H1 (cell line): ENCODE data around the gene ASB7. TPM values are rescaled to one million over a fixed set of nuclear protein-coding genes. Genes with fewer than 3 reads are reported as not detected.

Source experiments
- CTCF ChIA-PET: fragments of 300-600 bp; sonication (Branson Sonifier 250); formaldehyde crosslinking; loops from one replicate; lab custom pipeline; 2021; ENCODE audit not compliant: partially characterized antibody; lab: Charles Lee
- POLR2A ChIA-PET: fragments of 300-600 bp; sonication (Branson Sonifier 250); formaldehyde crosslinking; loops from one replicate; lab custom pipeline; 2021; ENCODE audit warnings: inconsistent platforms; ENCODE audit not compliant: partially characterized antibody; lab: Charles Lee
- DNase-seq, 2 experiments: peaks; one replicate each; pipeline versions ENCODE4 v3.0.0 to v3.0.0-alpha.2; 2010 to 2022; ENCODE audit warnings: low spot score in 2 of 2, low read depth in 1 of 2, mixed read lengths in 1 of 2
- FAIRE-seq: peaks from 2 replicates; lab custom pipeline; 2011; peaks lifted over from hg19 to GRCh38; lab: Jason Lieb, UNC
- H2AFZ ChIP-seq: 2 replicates; pipeline ENCODE4 v1.8.1; 2012; ENCODE audit warnings: low read length, inconsistent platforms
- H2AK5ac ChIP-seq: 2 replicates; pipeline ENCODE4 v1.6.1; 2013; ENCODE audit warnings: low read depth, low read length
- H2BK120ac ChIP-seq: replicated peaks from 2 replicates; pipeline ENCODE3; 2013; ENCODE audit warnings: low read depth, low read length, inconsistent platforms
- H2BK12ac ChIP-seq: 2 replicates; pipeline ENCODE4 v1.6.1; 2013; ENCODE audit warnings: low read depth, low read length
- H2BK15ac ChIP-seq: 2 replicates; pipeline ENCODE4 v1.6.1; 2013; ENCODE audit warnings: low read length
- H2BK20ac ChIP-seq: 2 replicates; pipeline ENCODE4 v1.6.1; 2013; ENCODE audit warnings: low read length
- H2BK5ac ChIP-seq: 2 replicates; pipeline ENCODE4 v1.6.1; 2013; ENCODE audit warnings: low read depth, low read length
- H3K14ac ChIP-seq: 2 replicates; pipeline ENCODE4 v1.6.1; 2013; ENCODE audit warnings: inconsistent platforms; ENCODE audit not compliant: insufficient read length
- H3K18ac ChIP-seq: 2 replicates; pipeline ENCODE4 v1.6.1; 2013; ENCODE audit warnings: low read length; ENCODE audit errors: extremely low read depth
- H3K23ac ChIP-seq: 2 replicates; pipeline ENCODE4 v1.6.1; 2013; ENCODE audit warnings: inconsistent platforms; ENCODE audit not compliant: insufficient read length
- H3K23me2 ChIP-seq: 2 replicates; pipeline ENCODE4 v1.6.1; 2013; ENCODE audit warnings: low read depth, low read length
- H3K27ac ChIP-seq: 2 replicates; pipeline ENCODE4 v1.6.1; 2011; ENCODE audit warnings: low read depth, low read length, inconsistent platforms
- H3K27me3 ChIP-seq, 4 experiments: replicated peaks in 1 of 4; 1 replicate in 1 of 4; 2 replicates in 3 of 4; pipeline versions ENCODE4 v1.6.1 to v1.8.1; 2011 to 2013; ENCODE audit warnings: low read length in 3 of 4, mild to moderate bottlenecking in 3 of 4, inconsistent platforms in 2 of 4, mixed read lengths in 2 of 4, moderate library complexity in 1 of 4; ENCODE audit not compliant: control insufficient read depth in 3 of 4, insufficient read depth in 3 of 4; ENCODE audit errors: extremely low read depth in 1 of 4
- H3K36me3 ChIP-seq, 4 experiments: 2 replicates each; pipeline versions ENCODE4 v1.6.1 to v1.8.1; 2011 to 2013; ENCODE audit warnings: mild to moderate bottlenecking in 4 of 4, low read length in 3 of 4, moderate library complexity in 2 of 4, control low read depth in 1 of 4, inconsistent platforms in 1 of 4; ENCODE audit not compliant: insufficient read depth in 4 of 4, control insufficient read depth in 2 of 4
- H3K4ac ChIP-seq: replicated peaks from 2 replicates; pipeline ENCODE3; 2013; ENCODE audit warnings: low read length, low read depth, mixed read lengths, inconsistent platforms; ENCODE audit not compliant: insufficient read length
- H3K4me1 ChIP-seq, 4 experiments: replicated peaks in 1 of 4; 1 replicate in 1 of 4; 2 replicates in 3 of 4; pipeline versions ENCODE4 v1.6.1 to v1.8.1; 2011 to 2013; ENCODE audit warnings: low read length in 3 of 4, inconsistent platforms in 2 of 4, mixed read lengths in 1 of 4; ENCODE audit not compliant: insufficient read depth in 4 of 4, control insufficient read depth in 3 of 4
- H3K4me2 ChIP-seq, 2 experiments: 2 replicates each; pipeline versions ENCODE4 v1.6.1 to v1.8.1; 2011 to 2013; ENCODE audit warnings: low read depth in 2 of 2, low read length in 2 of 2, control low read depth in 1 of 2, inconsistent platforms in 1 of 2, mild to moderate bottlenecking in 1 of 2; ENCODE audit not compliant: insufficient read depth in 1 of 2
- H3K4me3 ChIP-seq, 4 experiments: fragments of 200-600, 300-600 bp in 1 of 4; sonication (generic), shearing (Covaris generic), sonication (Bioruptor Twin) in 1 of 4; 2 replicates each; pipeline versions ENCODE4 v1.5.1 to v1.8.1; 2011 to 2016; ENCODE audit warnings: low read length in 4 of 4, low read depth in 3 of 4, control low read depth in 2 of 4, inconsistent platforms in 2 of 4, mild to moderate bottlenecking in 2 of 4, mixed read lengths in 1 of 4, moderate library complexity in 1 of 4; ENCODE audit not compliant: insufficient read depth in 2 of 4; ENCODE audit errors: extremely low read depth in 1 of 4
- H3K56ac ChIP-seq: replicated peaks from 2 replicates; pipeline ENCODE3; 2013; ENCODE audit warnings: low read depth, mild to moderate bottlenecking, mixed read lengths, low read length, inconsistent platforms; ENCODE audit not compliant: insufficient read length
- H3K79me1 ChIP-seq: 2 replicates; pipeline ENCODE4 v1.6.1; 2013; ENCODE audit warnings: low read depth, low read length, control low read depth
- H3K79me2 ChIP-seq, 2 experiments: 2 replicates each; pipeline versions ENCODE4 v1.6.1 to v1.8.1; 2012 to 2013; ENCODE audit warnings: low read length in 2 of 2, mild to moderate bottlenecking in 2 of 2, inconsistent platforms in 1 of 2; ENCODE audit not compliant: insufficient read depth in 2 of 2, control insufficient read depth in 1 of 2
- H3K9ac ChIP-seq, 4 experiments: replicated peaks in 1 of 4; 1 replicate in 1 of 4; 2 replicates in 3 of 4; pipeline versions ENCODE4 v1.6.1 to v1.8.1; 2011 to 2013; ENCODE audit warnings: low read depth in 3 of 4, low read length in 3 of 4, control low read depth in 2 of 4, mild to moderate bottlenecking in 2 of 4, moderate library complexity in 2 of 4, inconsistent platforms in 1 of 4; ENCODE audit errors: extremely low read depth in 1 of 4
- H3K9me3 ChIP-seq, 2 experiments: 2 replicates each; pipeline versions ENCODE4 v1.6.1 to v1.8.1; 2012 to 2013; ENCODE audit warnings: mild to moderate bottlenecking in 2 of 2, moderate library complexity in 2 of 2, control low read depth in 1 of 2, inconsistent platforms in 1 of 2, low read depth in 1 of 2, low read length in 1 of 2, mixed read lengths in 1 of 2; ENCODE audit not compliant: insufficient read depth in 2 of 2
- H4K20me1 ChIP-seq, 2 experiments: replicated peaks in 1 of 2; 2 replicates each; pipeline versions ENCODE3 to v1.8.1; 2011 to 2013; ENCODE audit warnings: inconsistent platforms in 2 of 2, low read length in 2 of 2, mild to moderate bottlenecking in 1 of 2; ENCODE audit not compliant: insufficient read depth in 2 of 2, control insufficient read depth in 1 of 2
- H4K5ac ChIP-seq: 2 replicates; pipeline ENCODE4 v1.6.1; 2013; ENCODE audit warnings: low read length, low read depth, mixed read lengths, inconsistent platforms; ENCODE audit not compliant: insufficient read length
- H4K8ac ChIP-seq: 2 replicates; pipeline ENCODE4 v1.8.0; 2013; ENCODE audit warnings: mild to moderate bottlenecking, moderate library complexity, low read length, inconsistent platforms; ENCODE audit not compliant: insufficient read depth; ENCODE audit errors: extremely low read depth
- H4K91ac ChIP-seq: replicated peaks from 2 replicates; pipeline ENCODE3; 2013; ENCODE audit warnings: low read length, mixed read lengths, inconsistent platforms; ENCODE audit not compliant: insufficient read length
- BCL11A ChIP-seq, 2 experiments: IDR thresholded peaks; one replicate each; pipeline ENCODE4 v1.6.1; 2011; ENCODE audit warnings: low read depth in 2 of 2, low read length in 2 of 2, mild to moderate bottlenecking in 2 of 2
- BRCA1 ChIP-seq: IDR thresholded peaks from 2 replicates; pipeline ENCODE4 v1.6.1; 2012; ENCODE audit warnings: low read depth, low read length, improper control_type of control experiment
- CBX8 ChIP-seq: fragments of 300-800, 300-1000 bp; sonication (generic); IDR thresholded peaks from 2 replicates; pipeline ENCODE4 v1.7.1; 2016; ENCODE audit warnings: low read depth, low read length, borderline replicate concordance
- EZH2 ChIP-seq: fragments of 200-600 bp; sonication (generic); IDR thresholded peaks from 2 replicates; pipeline ENCODE4 v1.7.1; 2012; ENCODE audit warnings: low read depth, mild to moderate bottlenecking, moderate library complexity, low read length, inconsistent platforms; ENCODE audit not compliant: severe bottlenecking
- JUN ChIP-seq: IDR thresholded peaks from 2 replicates; pipeline ENCODE4 v1.6.1; 2011; ENCODE audit warnings: low read depth, mild to moderate bottlenecking, improper control_type of control experiment, low read length
- PHF8 ChIP-seq: fragments of 200-600 bp; sonication (generic); conservative IDR thresholded peaks from 2 replicates; pipeline ENCODE4 v1.7.1; 2012; ENCODE audit warnings: low read depth, mild to moderate bottlenecking, inconsistent platforms, low read length, moderate library complexity
- SIN3A ChIP-seq, 2 experiments: IDR thresholded peaks in 1 of 2; conservative IDR thresholded peaks in 1 of 2; 2 replicates each; pipeline ENCODE4 v1.6.1; 2011 to 2012; ENCODE audit warnings: low read length in 2 of 2, improper control_type of control experiment in 1 of 2, low read depth in 1 of 2, mild to moderate bottlenecking in 1 of 2
- SUZ12 ChIP-seq: fragments of 200-600 bp; sonication (generic); IDR thresholded peaks from 2 replicates; pipeline ENCODE4 v1.6.1; 2012; ENCODE audit warnings: mild to moderate bottlenecking, inconsistent platforms, low read length, moderate library complexity, mixed read lengths
- TAF7 ChIP-seq: optimal IDR thresholded peaks from 2 replicates; pipeline ENCODE3; 2011; ENCODE audit warnings: low read depth, mild to moderate bottlenecking, inconsistent platforms, low read length, moderate library complexity, borderline replicate concordance
- WGBS, 2 experiments: shearing (Covaris generic) in 1 of 2; methylation state at CpG; one replicate each; pipeline versions ENCODE4 v1.1.6 to v1.1.7; 2013 to 2015; ENCODE audit warnings: low lambda C conversion rate in 2 of 2, mixed read lengths in 2 of 2, inconsistent platforms in 1 of 2, low coverage in 1 of 2, missing lambda C conversion rate in 1 of 2; ENCODE audit not compliant: insufficient replicate concordance in 2 of 2, insufficient coverage in 1 of 2, insufficient read length in 1 of 2; ENCODE audit errors: extremely low coverage in 1 of 2, missing lambda C conversion rate in 1 of 2; 5-methylcytosine and 5-hydroxymethylcytosine counted together
- polyA plus RNA-seq, 7 experiments: library from polyadenylated mRNA; depleted of rRNA in 3 of 7; stranded (reverse) in 5 of 7; unstranded in 2 of 7; fragments of >200 nt in 5 of 7; fragments of 200-250 nt in 2 of 7; gene quantifications; 1 replicate in 5 of 7; 2 replicates in 1 of 7; 4 replicates in 1 of 7; pipeline versions ENCODE4 v1.2.1 to v1.2.3, GENCODE V29; 2011 to 2013; ENCODE audit warnings: missing spikeins in 2 of 7, mixed read lengths in 2 of 7
- total RNA-seq: library from RNA; stranded (reverse); fragmentation: NEBNext Ultra II Directional; extraction: Animal tissue kit (Norgen Biotek cat#: 25700); gene quantifications from 2 replicates; pipeline ENCODE4 v1.2.1, GENCODE V29; 2021
- TF ChIP-seq, protein P1 (sequence below): IDR thresholded peaks from 2 replicates; pipeline ENCODE4 v1.6.1; 2012; ENCODE audit warnings: low read length, inconsistent platforms
- TF ChIP-seq, protein P2 (sequence below): IDR thresholded peaks from 2 replicates; pipeline ENCODE4 v1.6.1; 2012; ENCODE audit warnings: inconsistent platforms

Gene ASB7
- total and polyA plus RNA-seq, 2 of the 8 experiments (the other 6 are each of a cell fraction or from before 2014, with no cell fraction given) = 5.2 to 12.8 TPM

- Histone ChIP-seq H3K9me3 (no peaks in the 10 kb centered on the region), H2BK15ac (no peak overlapping the region), H3K56ac (no peak overlapping the region), H3K4me2 (no peak overlapping the region), H3K36me3 (peaks cover 3 to 24% (median 14%) of the 10 kb centered on the region in 4 experiments; a peak in 7 of 8 replicates), H2BK120ac (no peak overlapping the region), H3K4ac (no peak overlapping the region), H4K91ac (no peak overlapping the region), H3K79me1 (peaks cover 2% of the 10 kb centered on the region; the same call in 1 of the 2 replicates), H3K18ac (no peak overlapping the region), H3K14ac (no peak overlapping the region), H3K23ac (no peak overlapping the region), H3K4me3 (no peak overlapping the region), H2BK5ac (no peak overlapping the region), H4K5ac (no peak overlapping the region), H4K8ac (no peak overlapping the region), H3K27me3 (no peaks in the 10 kb centered on the region), H2AFZ (no peak overlapping the region), H3K4me1 (no peaks in the 10 kb centered on the region), H3K79me2 (peaks cover 0 to 6% of the 10 kb centered on the region in 2 experiments; a peak in 1 of 4 replicates), H3K27ac (no peak overlapping the region), H2BK12ac (no peak overlapping the region), H2BK20ac (no peak overlapping the region), H3K9ac (no peak overlapping the region), H2AK5ac (no peak overlapping the region), H3K23me2 (no peaks in the 10 kb centered on the region), H4K20me1 (peaks cover 0 to 2% of the 10 kb centered on the region in 2 experiments)
- 87% methylated on average over 1 of the region's 1 CpG; no CpG with 5 or more reads in 1 of the 2 experiments for WGBS, 2 experiments
- POLR2A ChIA-PET = interaction anchor here (0.6 kb wide), 1 partner anchor 75 kb away, joined by 3 read pairs; no protein-coding TSS in a partner anchor
- CTCF ChIA-PET = no interaction called here
- DNase-seq (no peak), FAIRE-seq (no peak)
- TF ChIP-seq BRCA1 (no peak), CBX8 (no peak), PHF8 (no peak), BCL11A (IDR thresholded peaks at IDR 0.05; ENCODE audit: low read depth in 2 of 2, low read length in 2 of 2) (no peak), SIN3A (conservative IDR thresholded peaks at IDR 0.05 in 1 of 2, IDR thresholded peaks at IDR 0.05 in 1 of 2; ENCODE audit: low read depth in 1 of 2, low read length in 2 of 2) (no peak), JUN (no peak), TAF7 (no peak), EZH2 (no peak), SUZ12 (no peak)
- TF ChIP-seq, protein P1, sequence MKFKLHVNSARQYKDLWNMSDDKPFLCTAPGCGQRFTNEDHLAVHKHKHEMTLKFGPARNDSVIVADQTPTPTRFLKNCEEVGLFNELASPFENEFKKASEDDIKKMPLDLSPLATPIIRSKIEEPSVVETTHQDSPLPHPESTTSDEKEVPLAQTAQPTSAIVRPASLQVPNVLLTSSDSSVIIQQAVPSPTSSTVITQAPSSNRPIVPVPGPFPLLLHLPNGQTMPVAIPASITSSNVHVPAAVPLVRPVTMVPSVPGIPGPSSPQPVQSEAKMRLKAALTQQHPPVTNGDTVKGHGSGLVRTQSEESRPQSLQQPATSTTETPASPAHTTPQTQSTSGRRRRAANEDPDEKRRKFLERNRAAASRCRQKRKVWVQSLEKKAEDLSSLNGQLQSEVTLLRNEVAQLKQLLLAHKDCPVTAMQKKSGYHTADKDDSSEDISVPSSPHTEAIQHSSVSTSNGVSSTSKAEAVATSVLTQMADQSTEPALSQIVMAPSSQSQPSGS = no peak
- TF ChIP-seq, protein P2, sequence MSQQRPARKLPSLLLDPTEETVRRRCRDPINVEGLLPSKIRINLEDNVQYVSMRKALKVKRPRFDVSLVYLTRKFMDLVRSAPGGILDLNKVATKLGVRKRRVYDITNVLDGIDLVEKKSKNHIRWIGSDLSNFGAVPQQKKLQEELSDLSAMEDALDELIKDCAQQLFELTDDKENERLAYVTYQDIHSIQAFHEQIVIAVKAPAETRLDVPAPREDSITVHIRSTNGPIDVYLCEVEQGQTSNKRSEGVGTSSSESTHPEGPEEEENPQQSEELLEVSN = no peak
Observed at GRCh38 chr15:100613208-100613607, 10.8 kb downstream of the ASB7 start.
